Measurements from ENCODE around the gene MAP4K2.

- TF ChIP-seq CTCF (IDR thresholded peaks at IDR 0.05) (no peak), POLR2A (IDR thresholded peaks at IDR 0.05) (no peak), POLR2AphosphoS5 (IDR thresholded peaks at IDR 0.05) (no peak), EP300 (IDR thresholded peaks at IDR 0.05) (no peak)
Observed at GRCh38 chr11:64813826-64814225, 10.8 kb upstream of the MAP4K2 start.

Measured in stomach (tissue), 4 donors.